SK-N-SH (cell line): ENCODE results near the gene PIPOX. TPM values are rescaled to one million over a fixed set of nuclear protein-coding genes. Genes with fewer than 3 reads are reported as not detected.

Experiments used
- CTCF ChIA-PET: fragments of 300-600, 350-600 bp; formaldehyde crosslinking; extraction: SDS; loops from one replicate; lab custom pipeline; 2021; lab: Yijun Ruan, JAX
- POLR2A ChIA-PET: fragments of 350-600 bp; sonication (Branson Sonifier 250); formaldehyde crosslinking; extraction: SDS; loops from one replicate; lab custom pipeline; 2020; ENCODE audit warnings: antibody characterized with exemption, inconsistent platforms; lab: Yijun Ruan, JAX
- DNase-seq: peaks from one replicate; pipeline ENCODE4 v3.0.0; 2012
- H2AFZ ChIP-seq: fragments of 200-600 bp; sonication (generic); 2 replicates; pipeline ENCODE4 v1.8.1; 2016; ENCODE audit warnings: antibody characterized with exemption, mild to moderate bottlenecking, low read depth
- H3F3A ChIP-seq: fragments of 200-600 bp; sonication (generic); replicated peaks from 2 replicates; pipeline ENCODE3; 2016; ENCODE audit warnings: antibody characterized with exemption, mild to moderate bottlenecking; ENCODE audit not compliant: insufficient read depth
- H3K27ac ChIP-seq, 2 experiments: fragments of 200-500 bp in 1 of 2; fragments of 200-600 bp in 1 of 2; sonication (Bioruptor generic) in 1 of 2; sonication (generic), shearing (Covaris generic) in 1 of 2; 2 replicates each; pipeline versions ENCODE4 v1.5.1 to v1.6.1; 2014 to 2016; ENCODE audit warnings: low read depth in 2 of 2, inconsistent platforms in 1 of 2, low read length in 1 of 2, mild to moderate bottlenecking in 1 of 2, mixed read lengths in 1 of 2
- H3K27me3 ChIP-seq: fragments of 200-600 bp; sonication (generic), shearing (Covaris generic); 2 replicates; pipeline ENCODE4 v1.6.1; 2016; ENCODE audit warnings: mixed run types; ENCODE audit not compliant: insufficient read depth
- H3K36me3 ChIP-seq, 2 experiments: fragments of 200-500 bp in 1 of 2; fragments of 200-600 bp in 1 of 2; sonication (Bioruptor generic) in 1 of 2; sonication (generic) in 1 of 2; replicated peaks in 1 of 2; 2 replicates each; pipeline versions ENCODE3 to v1.5.1; 2014 to 2016; ENCODE audit warnings: low read length in 1 of 2, mild to moderate bottlenecking in 1 of 2; ENCODE audit not compliant: insufficient read depth in 2 of 2, control insufficient read depth in 1 of 2
- H3K4me1 ChIP-seq, 2 experiments: fragments of 200-500 bp in 1 of 2; fragments of 200-600 bp in 1 of 2; sonication (Bioruptor generic) in 1 of 2; sonication (generic), shearing (Covaris generic) in 1 of 2; 2 replicates each; pipeline versions ENCODE4 v1.5.1 to v1.6.1; 2014 to 2016; ENCODE audit warnings: low read depth in 1 of 2, low read length in 1 of 2, mixed run types in 1 of 2; ENCODE audit not compliant: insufficient read depth in 2 of 2, control insufficient read depth in 1 of 2
- H3K4me2 ChIP-seq: fragments of 200-600 bp; sonication (generic), shearing (Covaris generic); 2 replicates; pipeline ENCODE4 v1.6.1; 2017; ENCODE audit warnings: mixed run types
- H3K4me3 ChIP-seq, 2 experiments: fragments of 200-500 bp in 1 of 2; fragments of 200-600 bp in 1 of 2; sonication (Bioruptor generic) in 1 of 2; sonication (generic), shearing (Covaris generic) in 1 of 2; 2 replicates each; pipeline versions ENCODE4 v1.5.1 to v1.8.1; 2014 to 2016; ENCODE audit warnings: low read depth in 2 of 2, inconsistent platforms in 1 of 2, low read length in 1 of 2, mild to moderate bottlenecking in 1 of 2, mixed read lengths in 1 of 2, moderate library complexity in 1 of 2
- H3K79me2 ChIP-seq: fragments of 200-600 bp; sonication (generic); 2 replicates; pipeline ENCODE4 v1.8.1; 2017; ENCODE audit warnings: mild to moderate bottlenecking; ENCODE audit not compliant: insufficient read depth
- H3K9ac ChIP-seq: fragments of 200-600 bp; sonication (generic); 2 replicates; pipeline ENCODE4 v1.6.1; 2017; ENCODE audit warnings: mixed run types
- H3K9me2 ChIP-seq: fragments of 200-600 bp; sonication (generic); 2 replicates; pipeline ENCODE4 v1.6.1; 2017; ENCODE audit warnings: mixed run types
- H3K9me3 ChIP-seq: fragments of 200-600 bp; sonication (generic); 2 replicates; pipeline ENCODE4 v1.6.1; 2017; ENCODE audit warnings: mixed run types, mild to moderate bottlenecking, moderate library complexity
- H4K20me1 ChIP-seq: fragments of 200-600 bp; sonication (generic); 2 replicates; pipeline ENCODE4 v1.6.1; 2017; ENCODE audit warnings: mild to moderate bottlenecking, mixed run types; ENCODE audit not compliant: insufficient read depth
- FOSL2 ChIP-seq: IDR thresholded peaks from 2 replicates; pipeline ENCODE4 v1.4.0; 2012; ENCODE audit warnings: low read depth, mild to moderate bottlenecking, moderate library complexity, borderline replicate concordance
- FOXJ3 ChIP-seq: sonication (generic); formaldehyde crosslinking; IDR thresholded peaks from 2 replicates; pipeline ENCODE4 v1.5.1; 2020; ENCODE audit warnings: mild to moderate bottlenecking, missing genetic modification reagents
- FOXM1 ChIP-seq: IDR thresholded peaks from 2 replicates; pipeline ENCODE4 v1.4.0; 2012; ENCODE audit warnings: low read depth, mild to moderate bottlenecking
- GABPA ChIP-seq: IDR thresholded peaks from 2 replicates; pipeline ENCODE4 v1.4.0; 2012; ENCODE audit warnings: low read depth, mild to moderate bottlenecking
- GATA2 ChIP-seq: sonication (generic); formaldehyde crosslinking; IDR thresholded peaks from 2 replicates; pipeline ENCODE4 v1.5.0; 2020; ENCODE audit warnings: mild to moderate bottlenecking, missing genetic modification reagents
- IRF3 ChIP-seq: fragments of 150-350 bp; IDR thresholded peaks from 2 replicates; pipeline ENCODE4 v1.6.1; 2016; ENCODE audit warnings: mild to moderate bottlenecking, low read depth, low read length
- JUND ChIP-seq: IDR thresholded peaks from 2 replicates; pipeline ENCODE4 v1.4.0; 2012
- MAX ChIP-seq: IDR thresholded peaks from 2 replicates; pipeline ENCODE4 v1.4.0; 2012; ENCODE audit warnings: low read depth
- MEF2A ChIP-seq: IDR thresholded peaks from 2 replicates; pipeline ENCODE4 v1.4.0; 2012; ENCODE audit warnings: low read depth, borderline replicate concordance
- MXI1 ChIP-seq: IDR thresholded peaks from 2 replicates; pipeline ENCODE4 v1.6.1; 2012; ENCODE audit warnings: mild to moderate bottlenecking, low read depth, low read length, improper control_type of control experiment
- NRF1 ChIP-seq: IDR thresholded peaks from 2 replicates; pipeline ENCODE4 v1.6.1; 2012; ENCODE audit warnings: low read depth, mild to moderate bottlenecking, low read length
- POLR2AphosphoS5 ChIP-seq: IDR thresholded peaks from 2 replicates; pipeline ENCODE4 v1.6.1; 2012; ENCODE audit warnings: low read depth, low read length
- RAD21 ChIP-seq: IDR thresholded peaks from 2 replicates; pipeline ENCODE4 v1.6.1; 2012; ENCODE audit warnings: mild to moderate bottlenecking, low read length
- RCOR1 ChIP-seq: fragments of 150-350 bp; IDR thresholded peaks from 2 replicates; pipeline ENCODE4 v1.6.1; 2017; ENCODE audit warnings: antibody characterized with exemption, low read length
- RFX5 ChIP-seq: IDR thresholded peaks from 2 replicates; pipeline ENCODE4 v1.6.1; 2012; ENCODE audit warnings: mild to moderate bottlenecking, improper control_type of control experiment, low read length
- RXRA ChIP-seq: IDR thresholded peaks from 2 replicates; pipeline ENCODE4 v1.4.0; 2012; ENCODE audit warnings: low read depth, mild to moderate bottlenecking, borderline replicate concordance
- SIN3A ChIP-seq: IDR thresholded peaks from 2 replicates; pipeline ENCODE4 v1.6.1; 2012; ENCODE audit warnings: low read depth, mild to moderate bottlenecking, low read length, moderate library complexity, borderline replicate concordance
- SMC3 ChIP-seq: IDR thresholded peaks from 2 replicates; pipeline ENCODE4 v1.6.1; 2012; ENCODE audit warnings: low read depth, low read length, improper control_type of control experiment
- TAF1 ChIP-seq: IDR thresholded peaks from 2 replicates; pipeline ENCODE4 v1.6.1; 2012; ENCODE audit warnings: low read depth, mild to moderate bottlenecking, low read length, moderate library complexity, borderline replicate concordance
- YY1 ChIP-seq: IDR thresholded peaks from 2 replicates; pipeline ENCODE4 v1.4.0; 2012; ENCODE audit warnings: low read depth, mild to moderate bottlenecking
- ZBTB33 ChIP-seq: IDR thresholded peaks from 2 replicates; pipeline ENCODE4 v1.4.0; 2012; ENCODE audit warnings: low read depth, borderline replicate concordance
- WGBS: methylation state at CpG from one replicate; pipeline ENCODE4 v1.1.6; 2017; ENCODE audit warnings: low lambda C conversion rate; 5-methylcytosine and 5-hydroxymethylcytosine counted together
- polyA plus RNA-seq, 3 experiments: library from polyadenylated mRNA; depleted of rRNA; stranded (reverse); fragments of >200 nt; gene quantifications; 2 replicates each; pipeline ENCODE4 v1.2.3, GENCODE V29; 2012
- TF ChIP-seq, protein P1 (sequence below): IDR thresholded peaks from 2 replicates; pipeline ENCODE4 v1.6.1; 2012; ENCODE audit warnings: mild to moderate bottlenecking, low read depth, low read length, moderate library complexity

The PIPOX gene
- polyA plus RNA-seq, 1 of the 3 experiments (the other 2 are of a cell fraction), result 0.31 TPM

GRCh38 chr17:29058391-29058790 lies 15.4 kb downstream of the PIPOX start:
- Histone ChIP-seq H3K79me2 (no peaks in the 10 kb centered on the region), H3K4me3 (no peak overlapping the region), H3K36me3 (no peaks in the 10 kb centered on the region), H4K20me1 (no peaks in the 10 kb centered on the region), H2AFZ (no peak overlapping the region), H3K4me2 (no peak overlapping the region), H3K9ac (no peak overlapping the region), H3K27me3 (no peaks in the 10 kb centered on the region), H3K9me2 (no peaks in the 10 kb centered on the region), H3K9me3 (no peaks in the 10 kb centered on the region), H3K27ac (no peak overlapping the region), H3F3A (no peaks in the 10 kb centered on the region), H3K4me1 (peaks cover 7 to 47% of the 10 kb centered on the region in 2 experiments; a peak in 3 of 4 replicates)
- no peak for DNase-seq
- POLR2A ChIA-PET, result no interaction called here
- 91% methylated on average over 3 of the region's 3 CpGs for WGBS
- CTCF ChIA-PET, result interaction anchor here (0.7 to 0.8 kb wide), 2 partner anchors 21 to 58 kb away, joined by 3 to 5 read pairs; no protein-coding TSS in a partner anchor
- TF ChIP-seq GABPA (no peak), TAF1 (no peak), YY1 (no peak), RCOR1 (no peak), GATA2 (CRISPR knock-in tag) (no peak), MAX (no peak), NRF1 (no peak), RFX5 (no peak), FOXJ3 (CRISPR knock-in tag) (no peak), RXRA (no peak), MXI1 (no peak), SMC3 (no peak), FOSL2 (no peak), POLR2AphosphoS5 (no peak), FOXM1 (no peak), RAD21 (no peak)

DNA sequence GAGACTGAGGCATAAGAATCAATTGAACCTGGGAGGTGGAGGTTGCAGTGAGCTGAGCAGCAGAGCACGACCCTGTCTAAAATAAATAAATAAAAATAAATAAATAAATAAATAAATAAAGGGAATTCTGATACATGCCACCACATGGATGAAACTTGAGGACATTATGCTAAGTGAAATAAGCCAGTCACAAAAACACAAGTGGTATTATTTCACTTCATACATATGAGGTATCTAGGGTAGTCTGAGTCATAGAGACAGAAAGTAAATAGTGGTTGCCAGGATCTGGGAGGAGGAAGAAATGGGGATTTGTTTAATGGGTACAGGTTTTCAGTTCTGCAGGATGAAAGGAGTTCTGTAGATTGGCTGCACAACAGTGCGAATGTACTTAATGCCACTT lies 16.3 kb downstream of the PIPOX start:
- WGBS, result 80% methylated on average over 2 of the region's 2 CpGs
- no peaks in the 10 kb centered on the region for H3K27me3 ChIP-seq
- no peak overlapping the region for H3K4me2 ChIP-seq
- no peak for DNase-seq
- H3K4me1 ChIP-seq, result peaks cover 7 to 45% of the 10 kb centered on the region in 2 experiments; a peak in 3 of 4 replicates
- no peaks in the 10 kb centered on the region for H3K9me3 ChIP-seq
- no peak overlapping the region for H3K27ac ChIP-seq
- H3K9me2 ChIP-seq, result no peaks in the 10 kb centered on the region
- CTCF ChIA-PET, result interaction anchor here (0.7 to 1.8 kb wide), 4 partner anchors 14 to 58 kb away, joined by 3 to 11 read pairs (median 4); no protein-coding TSS in a partner anchor
- no peak overlapping the region for H3K4me3 ChIP-seq
- H2AFZ ChIP-seq, result no peak overlapping the region
- H3K79me2 ChIP-seq, result no peaks in the 10 kb centered on the region
- H3K9ac ChIP-seq, result no peak overlapping the region
- H3F3A ChIP-seq, result no peaks in the 10 kb centered on the region
- H3K36me3 ChIP-seq, result no peaks in the 10 kb centered on the region
- POLR2A ChIA-PET, result no interaction called here
- no peaks in the 10 kb centered on the region for H4K20me1 ChIP-seq
- TF ChIP-seq JUND, result no peak
- TF ChIP-seq, protein P1, sequence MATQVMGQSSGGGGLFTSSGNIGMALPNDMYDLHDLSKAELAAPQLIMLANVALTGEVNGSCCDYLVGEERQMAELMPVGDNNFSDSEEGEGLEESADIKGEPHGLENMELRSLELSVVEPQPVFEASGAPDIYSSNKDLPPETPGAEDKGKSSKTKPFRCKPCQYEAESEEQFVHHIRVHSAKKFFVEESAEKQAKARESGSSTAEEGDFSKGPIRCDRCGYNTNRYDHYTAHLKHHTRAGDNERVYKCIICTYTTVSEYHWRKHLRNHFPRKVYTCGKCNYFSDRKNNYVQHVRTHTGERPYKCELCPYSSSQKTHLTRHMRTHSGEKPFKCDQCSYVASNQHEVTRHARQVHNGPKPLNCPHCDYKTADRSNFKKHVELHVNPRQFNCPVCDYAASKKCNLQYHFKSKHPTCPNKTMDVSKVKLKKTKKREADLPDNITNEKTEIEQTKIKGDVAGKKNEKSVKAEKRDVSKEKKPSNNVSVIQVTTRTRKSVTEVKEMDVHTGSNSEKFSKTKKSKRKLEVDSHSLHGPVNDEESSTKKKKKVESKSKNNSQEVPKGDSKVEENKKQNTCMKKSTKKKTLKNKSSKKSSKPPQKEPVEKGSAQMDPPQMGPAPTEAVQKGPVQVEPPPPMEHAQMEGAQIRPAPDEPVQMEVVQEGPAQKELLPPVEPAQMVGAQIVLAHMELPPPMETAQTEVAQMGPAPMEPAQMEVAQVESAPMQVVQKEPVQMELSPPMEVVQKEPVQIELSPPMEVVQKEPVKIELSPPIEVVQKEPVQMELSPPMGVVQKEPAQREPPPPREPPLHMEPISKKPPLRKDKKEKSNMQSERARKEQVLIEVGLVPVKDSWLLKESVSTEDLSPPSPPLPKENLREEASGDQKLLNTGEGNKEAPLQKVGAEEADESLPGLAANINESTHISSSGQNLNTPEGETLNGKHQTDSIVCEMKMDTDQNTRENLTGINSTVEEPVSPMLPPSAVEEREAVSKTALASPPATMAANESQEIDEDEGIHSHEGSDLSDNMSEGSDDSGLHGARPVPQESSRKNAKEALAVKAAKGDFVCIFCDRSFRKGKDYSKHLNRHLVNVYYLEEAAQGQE, result no peak
- TF ChIP-seq MEF2A, result no peak
- no peak for TF ChIP-seq RXRA
- no peak for TF ChIP-seq FOXJ3 (CRISPR knock-in tag)
- no peak for TF ChIP-seq RFX5
- TF ChIP-seq POLR2AphosphoS5, result no peak
- no peak for TF ChIP-seq MXI1
- no peak for TF ChIP-seq IRF3
- no peak for TF ChIP-seq ZBTB33
- no peak for TF ChIP-seq TAF1
- no peak for TF ChIP-seq FOXM1
- TF ChIP-seq NRF1, result no peak
- TF ChIP-seq SIN3A, result no peak
